Measurements from ENCODE around the gene RIMBP3C.
"Not testable (repeated sequence)": the region's sequence is repeated elsewhere in the genome, so short reads cannot be mapped to it uniquely, and the experiment has no call there.

- TF ChIP-seq, protein P1, sequence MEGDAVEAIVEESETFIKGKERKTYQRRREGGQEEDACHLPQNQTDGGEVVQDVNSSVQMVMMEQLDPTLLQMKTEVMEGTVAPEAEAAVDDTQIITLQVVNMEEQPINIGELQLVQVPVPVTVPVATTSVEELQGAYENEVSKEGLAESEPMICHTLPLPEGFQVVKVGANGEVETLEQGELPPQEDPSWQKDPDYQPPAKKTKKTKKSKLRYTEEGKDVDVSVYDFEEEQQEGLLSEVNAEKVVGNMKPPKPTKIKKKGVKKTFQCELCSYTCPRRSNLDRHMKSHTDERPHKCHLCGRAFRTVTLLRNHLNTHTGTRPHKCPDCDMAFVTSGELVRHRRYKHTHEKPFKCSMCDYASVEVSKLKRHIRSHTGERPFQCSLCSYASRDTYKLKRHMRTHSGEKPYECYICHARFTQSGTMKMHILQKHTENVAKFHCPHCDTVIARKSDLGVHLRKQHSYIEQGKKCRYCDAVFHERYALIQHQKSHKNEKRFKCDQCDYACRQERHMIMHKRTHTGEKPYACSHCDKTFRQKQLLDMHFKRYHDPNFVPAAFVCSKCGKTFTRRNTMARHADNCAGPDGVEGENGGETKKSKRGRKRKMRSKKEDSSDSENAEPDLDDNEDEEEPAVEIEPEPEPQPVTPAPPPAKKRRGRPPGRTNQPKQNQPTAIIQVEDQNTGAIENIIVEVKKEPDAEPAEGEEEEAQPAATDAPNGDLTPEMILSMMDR (IDR thresholded peaks at IDR 0.05; ENCODE audit: insufficient read depth, low read depth, low read length), result not testable (repeated sequence)
- TF ChIP-seq EZH2 (IDR thresholded peaks at IDR 0.05; ENCODE audit: insufficient read depth, low read length), result not testable (repeated sequence)
Observed at GRCh38 chr22:21550678-21551047, 598 bp downstream of the RIMBP3C start.

All from astrocyte (in vitro differentiated cells and primary cell).